HAP-1 (cell line): ENCODE data around the gene IQCE.
"Not testable (repeated sequence)": the region's sequence is repeated elsewhere in the genome, so short reads cannot be mapped to it uniquely, and the experiment has no call there.

Experiments used
- DNase-seq, 2 experiments: peaks; one replicate each; pipeline ENCODE4 v3.0.0-alpha.2; 2016 to 2020; ENCODE audit warnings: low spot score in 2 of 2
- H3K27me3 ChIP-seq: fragments of 250-450 bp; sonication (Bioruptor Pico); 2 replicates; pipeline ENCODE4 v1.5.1; 2020; ENCODE audit warnings: low read depth, mild to moderate bottlenecking, moderate library complexity
- H3K36me3 ChIP-seq: fragments of 250-450 bp; sonication (Bioruptor Pico); replicated peaks from 2 replicates; pipeline ENCODE4 v1.5.1; 2020; ENCODE audit warnings: mild to moderate bottlenecking
- H3K4me1 ChIP-seq: fragments of 250-450 bp; sonication (Bioruptor Pico); 2 replicates; pipeline ENCODE4 v1.5.1; 2020; ENCODE audit warnings: mild to moderate bottlenecking
- H3K4me3 ChIP-seq: fragments of 250-450 bp; sonication (Bioruptor Pico); 2 replicates; pipeline ENCODE4 v1.5.1; 2020; ENCODE audit warnings: mild to moderate bottlenecking, moderate library complexity
- H3K9me3 ChIP-seq: fragments of 250-450 bp; sonication (Bioruptor Pico); 2 replicates; pipeline ENCODE4 v1.5.1; 2020; ENCODE audit warnings: mild to moderate bottlenecking, moderate library complexity
- in situ Hi-C: fragments of 300-500 bp; cut with MboI; formaldehyde crosslinking; loops from 3 replicates; pipeline ENCODE4 v1.14.3; 2020; ENCODE audit warnings: low sequenced_read_pairs, inconsistent platforms, mixed read lengths

The IQCE gene

DNA sequence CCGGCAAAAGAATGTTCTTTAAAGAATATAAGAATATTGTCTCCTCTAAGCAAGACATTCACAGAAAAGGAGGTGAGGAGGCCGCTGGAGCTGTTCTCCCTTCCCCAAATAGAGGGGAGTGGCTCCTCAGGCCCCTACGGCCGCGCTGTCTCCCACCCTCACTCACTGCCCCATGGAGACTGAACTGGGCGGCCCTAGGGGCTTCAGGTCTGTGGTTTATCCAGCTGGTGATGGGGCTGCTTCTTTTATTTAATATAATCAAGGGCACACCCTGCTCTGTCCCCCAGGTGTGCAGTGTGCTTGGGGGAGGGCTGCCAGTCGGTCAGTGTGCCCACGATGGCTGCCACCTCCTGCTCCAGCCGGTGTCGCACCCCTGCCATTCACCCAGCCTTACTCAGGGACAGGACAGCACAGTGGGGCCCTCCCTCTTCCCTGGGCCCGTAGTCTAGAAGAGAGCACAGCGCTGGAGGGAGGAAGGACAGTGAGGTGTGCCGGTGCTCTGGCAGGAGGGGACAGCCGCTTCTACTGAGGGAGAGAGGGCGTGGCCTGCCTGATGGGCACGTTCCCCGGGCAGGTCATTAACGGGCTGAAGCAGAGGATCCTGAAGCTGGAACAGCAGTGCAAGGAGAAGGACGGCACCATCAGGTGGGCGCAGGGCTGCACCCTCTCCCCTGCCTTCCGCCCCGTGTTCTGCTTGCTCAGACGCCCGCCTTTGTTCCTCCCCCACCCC is 23.4 kb downstream of the IQCE start:
- in situ Hi-C loops: no loop called here
- Histone ChIP-seq H3K27me3 (no peaks in the 10 kb centered on the region), H3K4me3 (no peak overlapping the region), H3K9me3 (no peaks in the 10 kb centered on the region), H3K4me1 (no peaks in the 10 kb centered on the region), H3K36me3 (0 out of 2 replicates have a peak, but pooled peaks cover 4% of the 10 kb centered on the region)
- no peak for DNase-seq

DNA sequence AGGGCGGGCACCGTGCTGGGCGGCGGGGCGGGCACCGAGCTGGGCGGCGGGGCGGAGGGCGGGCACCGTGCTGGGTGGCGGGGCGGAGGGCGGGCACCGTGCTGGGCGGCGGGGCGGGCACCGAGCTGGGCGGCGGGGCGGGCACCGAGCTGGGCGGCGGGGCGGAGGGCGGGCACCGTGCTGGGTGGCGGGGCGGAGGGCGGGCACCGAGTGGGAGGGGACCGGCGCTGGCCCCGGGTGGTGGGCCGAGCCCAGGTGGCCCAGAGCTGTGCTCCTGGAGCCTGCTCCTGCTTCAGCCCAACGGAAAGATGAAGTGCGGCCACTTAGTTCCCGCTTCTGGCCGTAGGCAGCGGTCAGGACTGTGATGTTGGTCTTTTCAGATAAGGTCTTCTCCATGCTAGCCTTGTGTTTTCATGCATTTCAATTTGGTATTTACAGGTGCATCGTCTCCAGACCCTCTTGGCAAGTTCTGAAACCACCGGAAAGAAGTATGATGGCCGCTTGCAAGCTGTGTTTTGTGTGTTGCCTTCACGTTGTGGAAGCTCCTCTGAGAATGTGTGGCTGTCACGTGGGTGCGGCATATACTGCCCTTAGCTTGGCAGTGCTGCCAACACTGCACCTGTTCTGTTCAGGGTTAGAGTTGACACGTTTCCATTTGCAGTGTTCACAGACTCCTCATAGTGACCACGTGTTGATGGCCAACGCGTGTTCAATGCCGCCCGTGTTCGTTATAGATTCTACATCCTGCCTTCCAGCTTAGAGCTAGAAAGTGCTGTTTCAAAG is 25.2 kb downstream of the IQCE start:
- Histone ChIP-seq H3K4me3 (no peak overlapping the region), H3K4me1 (no peaks in the 10 kb centered on the region), H3K9me3 (no peaks in the 10 kb centered on the region), H3K36me3 (0 out of 2 replicates have a peak, but pooled peaks cover 4% of the 10 kb centered on the region), H3K27me3 (no peaks in the 10 kb centered on the region)
- in situ Hi-C loops: no loop called here
- DNase-seq: no peak

DNA sequence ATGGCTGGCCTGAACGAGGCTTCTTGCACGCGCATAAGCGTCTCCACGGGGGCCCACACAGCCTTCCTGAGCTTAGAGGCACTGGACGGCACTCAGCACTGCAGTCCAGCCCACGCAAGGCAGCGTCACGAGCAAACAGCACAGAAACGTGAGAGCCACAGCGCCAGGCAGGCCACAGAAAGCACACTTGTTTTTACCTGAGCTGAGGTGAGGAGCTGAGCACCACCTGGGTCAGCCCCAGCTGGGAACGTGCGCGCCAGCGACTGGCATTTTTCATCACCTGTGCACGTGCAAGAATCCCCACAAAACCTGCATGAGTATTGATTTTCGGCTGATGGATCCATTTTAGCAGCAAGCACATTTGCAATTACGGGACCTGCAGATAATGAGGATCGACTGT is 26.7 kb downstream of the IQCE start:
- no peaks in the 10 kb centered on the region for H3K27me3 ChIP-seq
- no peak overlapping the region for H3K4me3 ChIP-seq
- no peak for DNase-seq
- no peaks in the 10 kb centered on the region for H3K9me3 ChIP-seq
- 0 out of 2 replicates have a peak, but pooled peaks cover 4% of the 10 kb centered on the region for H3K36me3 ChIP-seq
- in situ Hi-C loops: no loop called here
- no peaks in the 10 kb centered on the region for H3K4me1 ChIP-seq

DNA sequence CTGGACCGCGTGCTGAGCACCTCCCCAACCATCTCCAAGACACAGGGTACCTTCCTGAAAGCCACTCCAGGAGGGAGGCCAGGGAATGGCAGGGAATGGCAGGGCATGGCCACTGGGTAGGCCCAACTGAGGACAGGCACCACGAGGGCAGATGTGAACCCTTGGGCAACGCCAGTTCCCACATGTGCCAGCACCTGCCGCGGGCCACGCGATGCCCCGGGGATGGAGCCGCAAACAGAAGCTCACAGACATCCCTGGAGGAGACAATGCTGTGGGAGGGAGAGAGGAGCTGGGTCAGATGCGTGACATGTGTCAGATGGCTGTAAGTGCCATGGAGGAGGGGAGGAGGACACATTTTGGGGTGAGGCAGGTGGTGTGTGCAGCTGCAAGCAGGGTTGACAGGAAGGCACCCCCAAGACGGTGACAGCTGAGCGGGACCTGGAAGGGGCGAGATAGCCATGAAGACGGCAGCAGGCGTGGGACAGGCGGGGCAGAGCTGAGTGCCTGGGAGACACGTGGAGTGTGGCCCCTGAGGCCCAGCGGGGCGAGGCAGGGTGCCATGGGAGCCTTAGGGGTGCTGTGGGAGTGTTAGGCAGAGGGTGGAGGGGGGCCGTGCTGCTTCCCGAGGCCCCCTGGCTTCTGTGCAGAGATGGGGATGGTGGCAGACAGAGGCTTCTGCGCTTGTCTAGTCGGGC is 27.7 kb downstream of the IQCE start:
- H3K9me3 ChIP-seq: no peaks in the 10 kb centered on the region
- no peak for DNase-seq
- H3K27me3 ChIP-seq: no peaks in the 10 kb centered on the region
- in situ Hi-C loops: no loop called here
- H3K36me3 ChIP-seq: 0 out of 2 replicates have a peak, but pooled peaks cover 4% of the 10 kb centered on the region
- H3K4me1 ChIP-seq: no peaks in the 10 kb centered on the region
- no peak overlapping the region for H3K4me3 ChIP-seq

DNA sequence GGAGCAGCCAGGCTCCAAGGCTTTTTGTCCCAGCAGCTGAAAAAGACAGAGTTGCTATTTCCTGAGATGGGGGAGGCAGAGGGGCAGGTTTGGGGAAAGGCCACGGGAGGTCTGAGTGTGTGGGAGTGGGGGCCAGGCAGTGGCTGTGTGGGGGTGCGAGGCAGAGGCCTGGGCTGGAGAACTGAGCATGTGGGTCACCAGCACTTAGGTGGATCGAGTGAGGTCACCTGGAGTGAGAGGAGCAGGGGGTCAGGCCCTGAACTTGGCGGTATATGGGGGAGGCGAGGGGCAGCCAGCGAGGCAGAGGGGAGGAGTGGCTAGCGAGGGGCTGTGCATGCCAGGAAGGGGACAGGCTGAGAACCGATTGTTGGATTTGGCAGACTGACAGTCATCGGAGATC is 28.4 kb downstream of the IQCE start:
- no peaks in the 10 kb centered on the region for H3K9me3 ChIP-seq
- DNase-seq: no peak
- 0 out of 2 replicates have a peak, but pooled peaks cover 4% of the 10 kb centered on the region for H3K36me3 ChIP-seq
- in situ Hi-C loops: no loop called here
- H3K4me1 ChIP-seq: no peaks in the 10 kb centered on the region
- no peak overlapping the region for H3K4me3 ChIP-seq
- no peaks in the 10 kb centered on the region for H3K27me3 ChIP-seq

DNA sequence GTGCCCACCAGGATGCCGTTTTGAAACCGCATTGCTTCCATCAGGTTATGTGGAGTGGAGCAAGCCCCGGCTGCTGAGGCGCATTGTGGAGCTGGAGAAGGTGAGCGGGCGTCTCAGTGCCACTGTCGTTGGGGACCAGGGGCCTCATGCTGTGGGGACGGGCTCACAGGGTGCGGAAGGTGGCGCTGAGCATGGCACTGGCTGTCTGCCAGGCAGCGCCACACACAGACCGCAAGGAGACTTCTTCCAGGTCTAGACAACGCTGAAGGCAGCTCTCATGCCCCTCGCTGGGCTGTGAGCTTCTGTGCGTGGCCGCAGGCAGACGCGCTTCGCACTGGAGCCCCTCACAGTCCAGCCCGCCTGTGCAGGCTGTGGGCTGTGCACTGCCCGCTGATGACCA is 29.0 kb downstream of the IQCE start:
- Histone ChIP-seq H3K36me3 (0 out of 2 replicates have a peak, but pooled peaks cover 4% of the 10 kb centered on the region), H3K9me3 (no peaks in the 10 kb centered on the region), H3K4me1 (no peaks in the 10 kb centered on the region), H3K27me3 (no peaks in the 10 kb centered on the region), H3K4me3 (no peak overlapping the region)
- DNase-seq: no peak
- in situ Hi-C loops: no loop called here

DNA sequence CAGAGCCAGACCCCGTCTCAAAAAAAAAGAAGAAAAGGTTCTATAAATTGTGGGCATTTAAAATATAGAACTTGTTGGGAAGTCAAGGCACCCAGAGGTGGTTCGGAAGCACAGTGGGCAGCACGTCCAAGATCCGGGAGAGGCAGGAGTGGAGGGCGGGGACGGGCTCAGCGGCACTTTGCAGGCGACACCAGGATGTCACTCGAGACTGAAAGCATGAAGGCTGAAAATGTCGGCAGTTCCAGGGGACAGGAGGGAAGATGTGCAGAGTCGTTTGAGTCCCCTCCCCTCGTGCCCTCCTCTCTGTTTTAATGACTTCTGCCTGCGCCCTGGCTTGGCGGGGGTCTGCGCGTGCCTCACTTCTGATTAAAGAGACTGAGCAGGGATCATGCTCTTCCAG is 30.6 kb downstream of the IQCE start:
- Histone ChIP-seq H3K27me3 (no peaks in the 10 kb centered on the region), H3K4me3 (no peak overlapping the region), H3K4me1 (no peaks in the 10 kb centered on the region), H3K9me3 (no peaks in the 10 kb centered on the region), H3K36me3 (peaks cover under 1% of the 10 kb centered on the region; the same call in 1 of the 2 replicates)
- in situ Hi-C loops: no loop called here
- DNase-seq: no peak

DNA sequence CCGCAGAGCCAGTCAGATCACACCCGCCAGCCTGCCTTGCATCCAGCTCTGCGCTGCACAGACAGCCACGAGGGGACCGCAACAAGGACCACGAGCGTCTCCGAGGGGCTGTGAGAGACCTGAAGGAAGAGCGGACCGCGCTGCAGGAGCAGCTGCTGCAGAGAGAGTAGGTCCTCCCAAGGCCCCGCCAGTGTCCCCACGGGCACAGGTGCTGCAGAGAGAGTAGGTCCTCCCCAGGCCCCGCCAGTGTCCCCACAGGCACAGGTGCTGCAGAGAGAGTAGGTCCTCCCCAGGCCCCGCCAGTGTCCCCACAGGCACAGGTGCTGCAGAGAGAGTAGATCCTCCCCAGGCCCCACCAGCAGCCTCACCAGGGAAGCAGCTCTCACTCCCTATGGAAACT is 31.2 kb downstream of the IQCE start:
- H3K36me3 ChIP-seq, H3K27me3 ChIP-seq, H3K4me1 ChIP-seq, DNase-seq, in situ Hi-C loops, H3K4me3 ChIP-seq, H3K9me3 ChIP-seq: not testable (repeated sequence)

DNA sequence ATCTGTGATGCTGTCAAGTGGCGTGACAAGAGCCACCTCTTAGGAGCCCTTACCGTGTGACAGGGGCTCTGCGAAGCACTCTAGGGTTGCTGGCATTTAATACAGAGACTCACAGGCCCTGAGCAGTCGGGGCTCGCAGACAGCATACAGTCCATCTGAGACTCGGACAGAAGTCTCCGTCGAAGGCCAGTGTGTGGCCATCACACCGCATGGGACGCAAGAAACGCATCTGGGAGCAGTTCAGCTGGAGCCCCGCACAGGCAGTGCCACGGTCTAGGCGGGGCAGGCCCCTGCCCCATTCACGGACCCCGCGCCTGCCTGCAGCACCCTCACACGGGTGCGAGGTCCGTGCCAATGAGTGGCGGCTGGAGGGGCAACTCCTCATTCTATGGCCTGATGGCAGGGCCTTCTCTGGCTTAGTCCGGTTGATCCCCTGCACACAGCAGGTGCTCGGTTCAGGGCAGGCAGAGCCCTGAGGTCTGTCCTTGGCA is 33.6 kb downstream of the IQCE start:
- DNase-seq: no peak
- Histone ChIP-seq H3K9me3 (no peaks in the 10 kb centered on the region), H3K36me3 (peaks cover 4% of the 10 kb centered on the region), H3K4me3 (no peak overlapping the region), H3K4me1 (no peaks in the 10 kb centered on the region), H3K27me3 (no peaks in the 10 kb centered on the region)
- in situ Hi-C loops: no loop called here

DNA sequence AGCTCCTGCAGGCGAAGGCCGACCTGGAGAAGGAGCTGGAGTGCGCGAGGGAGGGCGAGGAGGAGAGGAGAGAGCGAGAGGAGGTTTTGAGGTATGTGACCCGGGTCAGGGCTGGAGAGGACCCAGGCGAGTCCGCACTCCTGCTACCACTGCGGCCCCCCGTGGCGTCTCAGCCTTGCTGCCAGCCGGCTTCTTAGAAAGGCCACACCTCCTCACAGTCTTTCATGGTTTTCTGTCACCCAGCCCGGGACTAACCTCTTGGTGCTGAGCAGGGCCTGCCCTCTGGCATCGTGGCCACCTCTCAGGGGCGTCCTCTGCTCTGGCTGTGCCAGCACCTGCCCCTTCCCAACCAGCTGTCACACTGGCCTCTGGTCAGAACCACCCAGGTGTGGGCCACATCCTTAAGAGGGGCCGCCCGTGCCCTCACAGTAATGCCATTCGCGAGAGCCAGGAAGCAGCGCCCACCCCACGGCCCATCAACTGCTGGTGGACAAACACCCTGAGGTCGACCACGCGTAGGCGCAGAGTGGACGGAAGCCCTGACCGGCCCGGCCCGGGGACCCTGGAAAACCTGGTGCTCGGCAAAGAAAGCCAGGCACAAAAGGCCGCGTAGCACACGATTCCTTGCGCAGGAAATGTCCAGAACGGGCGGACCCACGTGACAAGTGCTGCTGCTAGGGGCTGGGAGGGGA is 34.4 kb downstream of the IQCE start:
- Histone ChIP-seq H3K36me3 (peaks cover 4% of the 10 kb centered on the region), H3K4me1 (no peaks in the 10 kb centered on the region), H3K4me3 (no peak overlapping the region), H3K9me3 (no peaks in the 10 kb centered on the region), H3K27me3 (no peaks in the 10 kb centered on the region)
- in situ Hi-C loops: no loop called here
- DNase-seq: no peak

DNA sequence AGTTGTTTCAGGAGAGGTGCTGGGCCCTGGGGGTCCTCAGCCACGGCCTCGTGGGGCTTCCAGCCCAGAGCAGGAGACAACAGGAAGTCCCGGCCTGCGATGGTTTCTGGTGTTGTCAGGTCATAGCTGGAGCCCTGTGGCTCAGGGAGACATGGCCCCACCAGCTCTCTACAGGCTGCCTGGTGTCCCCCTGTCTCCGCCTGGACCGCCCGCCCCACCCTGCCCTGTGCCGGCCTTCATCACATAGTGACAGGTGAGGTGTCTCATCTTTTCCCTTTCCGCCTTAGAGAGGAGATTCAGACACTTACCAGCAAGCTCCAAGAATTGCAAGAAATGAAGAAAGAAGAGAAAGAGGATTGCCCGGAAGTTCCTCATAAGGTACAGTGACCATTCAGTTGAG is 35.8 kb downstream of the IQCE start:
- H3K4me3 ChIP-seq: no peak overlapping the region
- peaks cover 7% of the 10 kb centered on the region for H3K36me3 ChIP-seq
- H3K9me3 ChIP-seq: no peaks in the 10 kb centered on the region
- in situ Hi-C loops: no loop called here
- H3K4me1 ChIP-seq: no peaks in the 10 kb centered on the region
- no peak for DNase-seq
- H3K27me3 ChIP-seq: no peaks in the 10 kb centered on the region

DNA sequence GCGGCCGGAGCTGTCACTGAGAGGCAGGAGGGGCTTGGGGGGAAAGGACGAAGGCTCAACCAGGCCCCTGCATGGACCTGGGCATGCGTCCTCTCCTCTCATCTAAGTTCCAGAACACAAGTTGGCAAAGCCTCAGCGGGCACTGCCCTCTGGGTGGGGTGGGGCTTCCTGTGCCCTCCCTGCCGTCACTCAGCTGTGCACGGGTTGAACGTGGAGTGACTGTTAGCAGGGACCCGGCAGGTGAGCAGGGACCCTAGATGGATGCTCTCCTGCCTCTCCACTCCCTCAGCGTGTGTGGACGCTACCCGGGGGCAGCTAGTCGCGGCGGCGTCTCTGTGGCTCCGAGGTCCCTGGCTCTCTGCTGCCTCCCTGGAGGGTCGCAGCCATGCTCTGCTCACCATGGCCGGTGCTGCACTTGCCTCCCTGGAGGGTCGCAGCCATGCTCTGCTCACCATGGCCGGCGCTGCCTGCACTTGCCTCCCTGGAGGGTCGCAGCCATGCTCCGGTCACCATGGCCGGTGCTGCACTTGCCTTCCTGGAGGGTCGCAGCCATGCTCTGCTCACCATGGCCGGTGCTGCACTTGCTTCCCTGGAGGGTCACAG is 36.6 kb downstream of the IQCE start:
- H3K4me3 ChIP-seq: no peak overlapping the region
- no peaks in the 10 kb centered on the region for H3K4me1 ChIP-seq
- H3K9me3 ChIP-seq: no peaks in the 10 kb centered on the region
- H3K36me3 ChIP-seq: peaks cover 7% of the 10 kb centered on the region
- in situ Hi-C loops: no loop called here
- H3K27me3 ChIP-seq: no peaks in the 10 kb centered on the region
- DNase-seq: no peak
